Osteocyte (in vitro differentiated cells): Measurements from ENCODE around the gene EFCAB6. TPM values are rescaled to one million over a fixed set of nuclear protein-coding genes. Genes with fewer than 3 reads are reported as not detected.

Experiments
- DNase-seq: peaks from one replicate; pipeline ENCODE4 v3.0.0; 2021; ENCODE audit warnings: mixed read lengths; ENCODE audit not compliant: unreplicated experiment; ENCODE audit errors: extremely low spot score
- H3K27ac Mint-ChIP-seq: one replicate; pipeline ENCODE4 v1.8.0; 2021; ENCODE audit warnings: mild to moderate bottlenecking, mixed read lengths; ENCODE audit not compliant: unreplicated experiment
- H3K27me3 Mint-ChIP-seq: one replicate; pipeline ENCODE4 v1.8.0; 2021; ENCODE audit warnings: mixed read lengths; ENCODE audit not compliant: unreplicated experiment
- H3K36me3 Mint-ChIP-seq: one replicate; pipeline ENCODE4 v1.8.0; 2021; ENCODE audit warnings: mixed read lengths; ENCODE audit not compliant: unreplicated experiment
- H3K4me1 Mint-ChIP-seq: one replicate; pipeline ENCODE4 v1.8.0; 2021; ENCODE audit warnings: mixed read lengths; ENCODE audit not compliant: unreplicated experiment
- H3K4me3 Mint-ChIP-seq: one replicate; pipeline ENCODE4 v1.8.0; 2021; ENCODE audit warnings: mild to moderate bottlenecking, moderate library complexity, mixed read lengths; ENCODE audit not compliant: unreplicated experiment
- H3K9me3 Mint-ChIP-seq: one replicate; pipeline ENCODE4 v1.8.0; 2021; ENCODE audit warnings: mixed read lengths; ENCODE audit not compliant: unreplicated experiment
- CTCF ChIP-seq: fragments of 200-600 bp; sonication (generic); IDR thresholded peaks from 2 replicates; pipeline ENCODE4 v1.5.0; 2021; ENCODE audit warnings: antibody characterized with exemption, mild to moderate bottlenecking, moderate library complexity
- total RNA-seq: library from RNA; stranded (reverse); gene quantifications from 2 replicates; pipeline ENCODE4 v1.2.1, GENCODE V29; 2021

The EFCAB6 gene
- total RNA-seq, 1 donor from 2014 or later: 1.4 TPM

- no peak overlapping the region for H3K4me3 Mint-ChIP-seq
- no peak for DNase-seq
- no peaks in the 10 kb centered on the region for H3K4me1 Mint-ChIP-seq
- peaks cover 22% of the 10 kb centered on the region for H3K27me3 Mint-ChIP-seq
- no peak for TF ChIP-seq CTCF
- no peaks in the 10 kb centered on the region for H3K9me3 Mint-ChIP-seq
- H3K27ac Mint-ChIP-seq: no peak overlapping the region
- no peaks in the 10 kb centered on the region for H3K36me3 Mint-ChIP-seq
Measured at GRCh38 chr22:43745411-43745770, 66.7 kb downstream of the EFCAB6 start.

- Mint-ChIP-seq H3K4me3 (no peak overlapping the region), H3K27ac (no peak overlapping the region), H3K36me3 (no peaks in the 10 kb centered on the region), H3K27me3 (peaks cover 22% of the 10 kb centered on the region), H3K4me1 (no peaks in the 10 kb centered on the region), H3K9me3 (no peaks in the 10 kb centered on the region)
- TF ChIP-seq CTCF: no peak
- no peak for DNase-seq
Measured at GRCh38 chr22:43744700-43745410, 67.2 kb downstream of the EFCAB6 start.

- no peak overlapping the region for H3K27ac Mint-ChIP-seq
- no peak for TF ChIP-seq CTCF
- no peaks in the 10 kb centered on the region for H3K4me1 Mint-ChIP-seq
- peaks cover 18% of the 10 kb centered on the region for H3K27me3 Mint-ChIP-seq
- H3K36me3 Mint-ChIP-seq: no peaks in the 10 kb centered on the region
- H3K9me3 Mint-ChIP-seq: no peaks in the 10 kb centered on the region
- H3K4me3 Mint-ChIP-seq: no peak overlapping the region
- DNase-seq: no peak
Measured at GRCh38 chr22:43743929-43744643, 68.0 kb downstream of the EFCAB6 start.

GRCh38 chr22:43743131-43743530, 69.0 kb downstream of the EFCAB6 start:
- Mint-ChIP-seq H3K36me3 (no peaks in the 10 kb centered on the region), H3K4me1 (no peaks in the 10 kb centered on the region), H3K4me3 (no peak overlapping the region), H3K27ac (no peak overlapping the region), H3K27me3 (peaks cover 10% of the 10 kb centered on the region), H3K9me3 (no peaks in the 10 kb centered on the region)
- DNase-seq: no peak
- no peak for TF ChIP-seq CTCF

GRCh38 chr22:43742154-43742950, 69.8 kb downstream of the EFCAB6 start:
- Mint-ChIP-seq H3K27me3 (peaks cover 9% of the 10 kb centered on the region), H3K9me3 (no peaks in the 10 kb centered on the region), H3K36me3 (no peaks in the 10 kb centered on the region), H3K27ac (no peak overlapping the region), H3K4me3 (no peak overlapping the region), H3K4me1 (no peaks in the 10 kb centered on the region)
- no peak for DNase-seq
- TF ChIP-seq CTCF: no peak
